ENCODE results near the gene METRN.

METRN gene

DNA sequence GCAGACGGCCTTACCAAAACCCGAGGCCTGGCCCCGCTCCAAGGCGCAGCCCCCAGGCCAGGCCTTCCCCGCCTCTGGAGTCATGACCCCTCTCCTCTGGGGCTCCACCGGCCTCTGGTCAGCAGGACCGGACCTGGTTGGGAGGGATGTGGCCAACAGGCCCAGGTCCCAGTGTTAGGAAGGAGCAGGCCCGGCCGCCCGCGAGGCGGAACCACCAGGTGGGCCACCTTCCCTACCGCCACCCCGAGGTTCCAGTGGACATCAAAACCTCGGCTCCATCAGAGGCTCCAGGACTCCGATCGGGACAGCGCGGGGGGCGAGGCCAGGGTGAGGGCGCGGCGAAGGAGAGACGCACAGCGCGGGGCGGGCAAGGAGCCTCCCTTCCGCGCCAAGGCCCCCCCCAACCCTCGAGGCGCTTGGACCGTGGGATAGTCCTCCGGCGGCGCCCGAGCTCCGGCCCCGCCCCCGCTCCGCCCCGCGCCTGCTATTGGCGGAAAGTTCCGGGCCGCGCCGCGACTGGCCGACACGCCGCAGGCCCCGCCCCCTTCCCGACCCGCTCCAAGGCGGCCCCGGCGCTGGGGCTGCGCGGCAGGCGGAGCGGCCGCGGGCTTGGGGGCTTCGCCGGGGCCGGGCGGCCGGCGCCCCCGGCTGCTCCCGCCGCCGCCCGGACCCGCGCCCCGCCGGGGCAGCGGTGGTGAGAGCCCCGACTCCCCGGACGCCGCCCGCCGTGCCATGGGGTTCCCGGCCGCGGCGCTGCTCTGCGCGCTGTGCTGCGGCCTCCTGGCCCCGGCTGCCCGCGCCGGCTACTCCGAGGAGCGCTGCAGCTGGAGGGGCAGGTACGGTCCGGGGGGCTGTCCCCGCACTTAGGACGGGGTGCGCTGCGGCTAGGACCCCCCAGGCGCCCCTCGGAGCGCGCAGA lies at the start of gene METRN:
Gene METRN, plus strand, starts transcription at position 561 of the 919 bp plus-strand sequence. Its CDS starts 172 bp downstream, at position 733.
- peak; percentile 79 for DNase-seq

DNA sequence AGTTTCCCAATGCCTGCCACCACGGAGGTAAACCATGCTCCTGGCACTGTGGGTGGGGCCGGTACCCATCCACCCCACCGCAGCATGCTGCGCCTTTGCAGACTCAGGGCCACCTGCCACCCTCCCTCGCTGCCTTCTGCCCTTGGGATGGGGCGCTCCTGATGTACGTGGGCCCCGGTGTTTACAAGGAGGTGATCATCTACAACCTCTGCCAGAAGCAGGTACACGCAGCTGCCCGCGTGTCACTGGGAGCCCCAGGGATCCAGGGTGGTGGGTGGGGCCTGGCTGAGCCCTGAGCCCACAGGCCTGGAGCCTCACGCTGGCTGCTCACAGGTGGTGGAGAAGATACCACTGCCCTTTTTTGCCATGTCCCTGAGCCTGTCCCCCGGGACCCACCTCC lies 48.3 kb upstream of the METRN start:
- no peak for DNase-seq

DNA sequence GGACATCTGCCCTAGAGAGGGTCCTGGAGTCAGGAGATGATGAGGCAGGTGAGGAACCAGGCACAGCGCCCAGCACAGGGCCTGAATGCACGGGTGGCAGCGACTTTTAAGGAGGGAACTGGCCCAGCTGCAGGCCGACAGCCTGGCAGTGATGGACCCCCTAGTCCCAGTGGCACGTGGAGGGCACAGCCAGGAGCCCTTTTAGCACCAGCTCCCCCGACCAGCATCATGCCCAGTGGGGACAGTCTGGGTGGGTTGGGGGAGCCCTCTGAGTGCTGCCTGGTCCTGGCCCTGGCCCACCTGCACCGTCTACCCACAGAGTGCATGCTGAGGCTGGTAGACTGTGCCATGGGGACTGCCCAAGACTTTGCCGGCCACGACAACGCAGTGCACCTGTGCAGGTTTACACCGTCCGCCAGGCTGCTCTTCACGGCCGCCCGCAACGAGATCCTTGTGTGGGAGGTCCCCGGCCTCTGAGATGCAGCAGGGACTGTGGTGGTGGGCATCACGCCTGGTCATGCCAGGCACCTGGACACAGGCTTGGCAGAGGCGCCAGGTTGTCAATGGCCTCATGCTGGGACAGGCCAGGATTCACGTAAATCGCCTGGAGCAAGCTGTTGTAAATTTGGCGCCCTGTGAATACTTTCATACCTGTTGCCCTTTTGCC lies 47.7 kb upstream of the METRN start:
- DNase-seq, result no peak

DNA sequence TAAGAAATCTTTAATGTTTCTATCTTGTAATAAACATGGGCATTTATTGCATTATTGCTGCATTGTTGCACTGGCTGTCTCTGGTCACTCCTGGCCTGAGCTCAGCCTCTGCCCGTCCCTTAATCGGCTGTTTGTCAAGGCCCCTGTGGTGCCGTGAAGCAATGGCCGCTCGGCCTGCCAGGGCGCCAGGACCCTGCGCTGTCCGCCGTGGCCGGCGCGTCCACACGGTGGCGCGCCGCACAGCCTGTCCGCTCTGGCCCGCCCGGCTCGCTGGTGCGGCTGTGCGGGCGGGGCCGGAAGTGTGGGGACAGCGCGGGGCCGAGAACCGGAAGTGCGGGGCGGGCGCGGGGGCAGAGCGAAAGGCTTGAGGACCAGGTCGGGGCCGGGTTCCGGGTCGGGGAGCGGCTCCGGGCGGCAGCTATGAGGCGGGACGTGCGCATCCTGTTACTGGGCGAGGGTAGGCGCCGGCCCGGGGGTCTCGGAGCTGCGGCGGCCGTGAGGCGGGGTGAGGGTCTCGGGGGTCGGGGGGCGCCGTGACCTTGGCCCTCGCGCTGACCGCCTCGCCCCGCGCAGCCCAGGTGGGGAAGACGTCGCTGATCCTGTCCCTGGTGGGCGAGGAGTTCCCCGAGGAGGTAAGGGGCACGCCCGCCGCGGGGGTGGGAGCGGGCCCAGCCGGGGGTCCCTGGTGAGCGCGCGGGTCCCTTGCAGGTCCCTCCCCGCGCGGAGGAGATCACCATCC lies 47.0 kb upstream of the METRN start, which contains the start of gene RHOT2:
Gene RHOT2, plus strand, starts transcription at position 353 of the 739 bp plus-strand sequence. Its CDS starts 68 bp downstream, at position 421.
- DNase-seq, result peak; percentile 86

DNA sequence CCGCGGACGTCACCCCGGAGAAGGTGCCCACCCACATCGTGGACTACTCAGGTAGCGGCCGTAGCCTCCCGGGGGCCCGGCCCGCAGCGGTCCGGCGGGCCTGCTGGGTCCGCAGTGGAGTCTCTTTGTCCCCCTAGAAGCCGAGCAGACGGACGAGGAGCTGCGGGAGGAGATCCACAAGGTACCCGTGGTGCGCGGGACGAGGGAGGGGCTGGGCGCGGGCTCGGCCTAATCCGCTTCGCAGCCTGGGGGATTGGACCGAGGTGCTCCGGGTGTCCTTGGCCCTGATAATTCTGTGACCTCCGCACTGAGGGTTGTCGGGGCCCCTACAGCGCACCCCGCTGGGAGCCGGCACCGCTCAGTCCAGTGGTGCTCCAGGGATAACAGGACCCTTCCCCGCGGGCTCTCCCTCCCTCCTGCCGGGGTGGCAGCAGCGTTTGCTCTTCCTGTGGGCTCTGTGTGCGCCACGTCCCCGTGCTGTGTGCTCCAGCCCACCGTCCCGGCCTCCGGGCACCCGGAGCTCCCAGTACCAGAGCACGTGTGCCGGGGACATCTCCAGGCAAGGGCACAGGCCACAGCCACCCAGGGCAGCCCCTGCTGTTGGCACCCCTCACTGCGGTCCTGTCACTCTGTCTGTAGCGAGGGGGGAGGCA lies 46.3 kb upstream of the METRN start:
- DNase-seq, result no peak

DNA sequence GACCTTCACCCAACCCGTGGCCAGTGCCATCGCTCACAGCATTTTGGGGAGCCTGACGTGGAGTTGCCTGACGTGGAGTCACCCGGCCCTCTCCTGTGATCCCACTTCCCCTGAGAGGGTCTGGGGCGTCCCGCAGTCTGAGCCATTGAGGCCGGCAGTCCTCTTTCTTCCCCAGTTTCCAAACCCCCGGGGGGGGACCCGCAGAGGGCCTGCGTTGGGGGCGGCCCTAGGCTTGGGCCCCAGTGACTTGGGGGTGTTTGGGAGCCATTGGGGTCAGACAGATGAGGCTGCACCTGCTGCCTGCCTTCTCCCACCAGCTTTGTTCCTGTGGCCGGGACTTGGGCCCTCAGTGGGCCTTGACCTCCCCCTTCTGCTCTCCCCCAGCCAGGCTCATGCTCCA lies 45.3 kb upstream of the METRN start:
- no peak for DNase-seq

DNA sequence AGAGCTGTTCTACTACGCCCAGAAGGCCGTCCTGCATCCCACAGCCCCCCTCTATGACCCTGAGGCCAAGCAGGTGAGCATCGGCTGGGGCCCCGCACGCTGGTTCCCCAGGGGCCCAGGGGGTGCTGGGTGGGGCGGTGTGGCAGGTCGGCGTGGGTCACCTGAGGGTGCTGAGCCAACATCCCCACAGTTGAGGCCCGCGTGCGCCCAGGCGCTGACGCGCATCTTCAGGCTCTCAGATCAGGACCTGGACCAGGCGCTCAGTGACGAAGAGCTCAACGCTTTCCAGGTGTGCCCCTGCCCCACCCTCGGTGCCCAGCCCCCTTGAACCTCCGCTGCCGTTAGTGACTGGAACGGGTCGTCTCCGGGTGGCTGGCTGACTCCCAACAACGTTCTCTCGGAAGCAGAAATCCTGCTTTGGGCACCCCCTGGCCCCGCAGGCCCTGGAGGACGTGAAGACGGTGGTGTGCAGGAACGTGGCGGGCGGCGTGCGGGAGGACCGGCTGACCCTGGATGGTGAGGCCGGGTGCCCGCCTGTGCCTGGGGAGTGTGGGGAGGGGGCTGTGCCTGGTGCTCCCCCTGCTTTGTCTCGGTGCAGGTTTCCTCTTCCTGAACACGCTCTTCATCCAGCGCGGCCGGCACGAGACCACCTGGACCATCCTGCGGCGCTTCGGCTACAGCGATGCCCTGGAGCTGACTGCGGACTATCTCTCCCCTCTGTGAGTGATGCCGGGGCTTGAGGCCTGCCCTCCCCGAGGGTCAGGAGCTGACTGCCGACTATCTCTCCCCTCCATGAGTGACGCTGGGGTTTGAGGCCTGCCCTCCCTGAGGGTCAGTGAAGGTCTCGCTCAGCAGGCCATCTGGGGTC lies 44.2 kb upstream of the METRN start:
- DNase-seq, result no peak

DNA sequence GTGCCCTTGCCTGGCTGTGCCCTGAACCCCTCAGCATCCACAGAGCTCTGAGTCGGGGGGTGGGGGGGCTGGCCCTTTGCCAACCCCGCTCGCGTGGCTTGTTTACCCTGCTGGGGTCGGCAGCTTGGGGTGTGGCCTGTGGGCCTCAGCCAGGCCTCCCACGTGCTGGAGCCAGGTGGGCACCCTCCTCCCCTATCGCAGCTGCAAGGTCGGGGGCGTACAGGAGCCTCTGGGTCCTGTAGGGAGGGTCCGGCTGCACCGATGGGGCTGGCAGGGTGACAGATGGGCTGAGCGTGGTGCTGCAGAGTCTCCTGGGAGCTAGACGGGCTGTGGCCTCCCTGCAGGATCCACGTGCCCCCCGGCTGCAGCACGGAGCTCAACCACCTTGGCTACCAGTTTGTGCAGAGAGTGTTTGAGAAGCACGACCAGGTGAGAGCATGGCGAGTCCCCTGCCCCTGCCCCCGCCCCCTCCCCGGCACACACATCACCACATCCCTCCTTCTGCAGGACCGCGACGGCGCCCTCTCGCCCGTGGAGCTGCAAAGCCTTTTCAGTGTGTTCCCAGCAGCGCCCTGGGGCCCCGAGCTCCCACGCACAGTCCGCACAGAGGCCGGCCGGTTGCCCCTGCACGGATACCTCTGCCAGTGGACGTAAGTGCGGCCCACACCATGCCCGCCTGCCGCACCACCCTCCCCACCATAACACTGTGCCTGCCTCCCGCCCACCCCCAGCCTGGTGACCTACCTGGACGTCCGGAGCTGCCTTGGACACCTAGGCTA lies 43.4 kb upstream of the METRN start:
- no peak for DNase-seq

DNA sequence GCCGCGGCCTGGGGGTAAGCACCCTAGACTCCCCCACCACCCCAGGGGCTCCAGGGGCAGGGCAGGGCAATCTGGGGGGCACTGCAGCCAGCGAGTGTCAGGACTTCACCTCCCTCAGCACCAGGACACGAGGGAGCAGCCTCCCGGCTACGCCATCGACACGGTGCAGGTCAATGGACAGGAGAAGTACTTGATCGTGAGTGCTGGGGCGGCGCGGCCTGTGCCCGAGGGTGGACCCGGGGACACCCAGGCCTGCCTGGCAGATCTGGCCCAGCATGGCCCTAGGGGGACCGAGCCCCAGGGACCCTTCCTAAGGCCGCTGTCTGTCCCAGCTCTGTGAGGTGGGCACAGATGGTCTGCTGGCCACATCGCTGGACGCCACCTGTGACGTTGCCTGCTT lies 42.5 kb upstream of the METRN start:
- no peak for DNase-seq

DNA sequence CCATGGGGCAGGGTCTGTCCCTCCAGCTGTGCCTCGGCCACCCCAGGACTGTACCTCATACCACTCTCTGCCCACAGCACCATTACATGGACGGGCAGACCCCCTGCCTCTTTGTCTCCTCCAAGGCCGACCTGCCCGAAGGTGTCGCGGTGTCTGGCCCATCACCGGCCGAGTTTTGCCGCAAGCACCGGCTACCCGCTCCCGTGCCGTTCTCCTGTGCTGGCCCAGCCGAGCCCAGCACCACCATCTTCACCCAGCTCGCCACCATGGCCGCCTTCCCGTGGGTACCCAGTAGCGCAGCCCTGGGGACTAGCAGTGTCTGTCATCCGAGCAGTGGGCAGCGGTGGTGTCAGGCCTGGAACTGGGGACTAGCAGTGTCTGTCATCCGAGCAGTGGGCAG lies 42.1 kb upstream of the METRN start:
- no peak for DNase-seq

DNA sequence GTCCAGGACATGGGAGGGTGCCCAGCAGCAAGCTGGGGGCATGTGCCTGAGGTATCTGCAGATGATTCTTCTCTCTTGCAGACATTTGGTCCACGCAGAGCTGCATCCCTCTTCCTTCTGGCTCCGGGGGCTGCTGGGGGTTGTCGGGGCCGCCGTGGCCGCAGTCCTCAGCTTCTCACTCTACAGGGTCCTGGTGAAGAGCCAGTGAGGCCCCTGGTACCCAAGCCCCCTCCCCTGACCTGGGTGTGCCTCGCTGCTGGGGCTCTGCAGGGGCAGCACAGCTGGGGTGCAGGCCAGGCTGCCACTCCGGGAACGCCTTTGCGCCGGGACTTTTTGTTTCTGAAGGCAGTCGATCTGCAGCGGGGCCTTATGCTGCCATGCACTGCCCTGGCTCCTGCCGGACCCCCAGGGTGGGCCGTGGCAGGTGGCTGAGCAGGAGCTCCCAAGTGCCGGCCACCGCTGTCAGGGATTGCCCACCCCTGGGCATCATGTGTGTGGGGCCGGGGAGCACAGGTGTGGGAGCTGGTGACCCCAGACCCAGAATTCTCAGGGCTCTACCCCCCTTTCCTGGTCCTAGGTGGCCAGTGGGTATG lies 41.4 kb upstream of the METRN start:
- DNase-seq, result no peak

DNA sequence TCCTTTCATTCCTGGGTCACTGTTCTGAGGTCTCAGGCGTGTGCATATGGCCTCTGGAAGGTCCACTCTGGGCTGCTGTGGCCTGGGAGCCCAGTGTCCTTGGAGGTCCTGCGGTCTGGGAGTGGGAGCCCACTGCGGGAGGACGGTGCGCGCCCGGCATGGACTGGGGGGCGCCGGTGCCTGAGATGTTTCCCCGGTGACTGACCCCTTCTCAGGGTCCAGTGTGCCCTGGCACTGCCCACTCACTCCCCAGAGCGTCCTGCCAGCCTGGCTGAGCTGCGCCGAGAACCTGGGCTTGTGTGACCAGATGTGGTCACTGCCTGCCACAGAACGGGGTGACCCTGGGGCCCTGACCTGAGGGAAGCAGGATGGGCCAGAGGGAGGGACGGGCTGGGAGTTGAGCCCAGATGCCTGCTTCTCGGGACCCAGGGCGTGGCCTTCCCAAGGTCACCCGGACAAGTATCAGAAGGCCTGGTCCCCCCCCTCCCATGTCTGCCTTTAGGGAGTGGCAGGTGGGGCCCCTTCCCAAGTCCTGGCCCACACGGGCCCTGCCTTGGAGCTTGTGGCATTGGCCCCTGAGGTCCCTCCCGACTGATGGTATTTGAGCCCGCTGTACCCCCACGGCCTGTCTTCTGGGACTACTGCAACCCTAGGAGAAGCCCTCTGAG lies 40.6 kb upstream of the METRN start:
- no peak for DNase-seq

DNA sequence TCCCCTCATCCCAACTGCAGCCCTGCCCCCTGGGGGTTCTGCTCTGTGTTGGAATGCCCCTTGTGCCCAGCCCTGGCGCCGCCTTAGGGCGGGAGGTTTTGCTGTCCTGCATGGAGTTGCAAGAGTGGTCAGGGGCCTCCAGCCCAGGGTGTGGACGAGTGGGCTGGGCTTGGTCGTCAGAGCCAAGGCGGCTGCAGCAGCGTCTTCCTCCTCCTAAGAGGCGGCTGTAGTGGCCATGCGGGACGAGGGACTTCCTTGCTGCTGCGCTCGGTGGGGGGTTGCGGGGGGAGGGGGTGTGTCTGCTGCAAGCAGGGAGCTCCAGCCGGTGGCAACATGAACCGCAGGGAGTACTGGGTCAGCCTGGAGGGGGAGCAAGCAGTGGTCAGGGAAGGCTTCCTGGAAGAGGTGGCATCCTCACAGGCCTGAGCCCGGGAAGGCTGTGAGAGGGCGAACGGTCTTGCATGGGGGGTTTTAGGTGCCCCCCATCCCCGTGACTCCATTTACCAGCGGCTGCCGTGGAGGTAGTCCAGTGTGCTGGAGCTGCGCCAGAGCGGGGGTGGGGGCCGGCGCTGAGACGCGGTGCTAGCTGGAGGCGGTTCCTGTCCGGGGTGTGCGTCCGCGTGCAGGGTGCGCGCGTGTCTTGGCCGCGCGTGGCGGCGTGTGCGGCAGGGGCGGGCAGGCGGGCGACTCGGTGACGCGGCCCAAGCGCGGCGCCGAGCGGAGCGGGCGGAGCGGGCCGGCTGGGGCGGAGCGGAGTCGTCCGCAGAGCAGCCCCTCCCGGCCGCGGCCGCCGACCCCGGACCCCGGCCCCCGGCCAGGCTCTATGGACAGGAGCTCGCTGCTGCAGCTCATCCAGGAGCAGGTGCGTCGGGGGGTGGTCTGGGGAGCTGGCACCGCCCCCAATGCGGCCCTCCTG lies 39.7 kb upstream of the METRN start, which contains the start of gene RHBDL1:
Gene RHBDL1, plus strand, starts transcription at position 704 of the 916 bp plus-strand sequence. Its CDS starts 120 bp downstream, at position 824.
- DNase-seq, result no peak

DNA sequence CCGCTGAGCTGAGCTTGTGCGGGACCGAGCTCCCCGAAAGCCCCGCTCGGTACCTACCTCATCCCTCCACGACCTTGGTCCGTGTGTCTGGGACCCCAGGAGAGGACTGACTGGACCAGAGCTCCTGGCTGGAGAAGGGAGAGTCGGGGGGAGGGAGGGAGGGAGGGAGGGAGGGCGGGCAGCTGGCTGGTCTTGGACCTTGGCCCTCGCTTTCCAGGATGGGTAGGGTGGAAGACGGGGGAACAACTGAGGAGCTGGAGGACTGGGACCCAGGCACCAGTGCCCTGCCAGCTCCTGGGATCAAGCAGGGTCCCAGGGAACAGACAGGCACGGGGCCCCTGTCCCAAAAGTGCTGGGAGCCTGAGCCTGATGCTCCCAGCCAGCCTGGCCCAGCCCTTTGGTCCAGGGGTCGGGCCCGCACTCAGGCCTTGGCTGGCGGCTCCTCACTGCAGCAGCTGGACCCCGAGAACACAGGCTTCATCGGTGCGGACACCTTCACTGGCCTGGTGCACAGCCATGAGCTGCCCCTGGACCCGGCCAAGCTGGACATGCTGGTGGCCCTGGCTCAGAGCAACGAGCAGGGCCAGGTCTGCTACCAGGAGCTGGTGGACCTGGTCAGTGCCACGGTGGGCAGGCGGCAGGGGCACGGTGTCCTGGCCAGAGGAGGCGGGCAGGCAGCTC lies 38.9 kb upstream of the METRN start:
- no peak for DNase-seq

DNA sequence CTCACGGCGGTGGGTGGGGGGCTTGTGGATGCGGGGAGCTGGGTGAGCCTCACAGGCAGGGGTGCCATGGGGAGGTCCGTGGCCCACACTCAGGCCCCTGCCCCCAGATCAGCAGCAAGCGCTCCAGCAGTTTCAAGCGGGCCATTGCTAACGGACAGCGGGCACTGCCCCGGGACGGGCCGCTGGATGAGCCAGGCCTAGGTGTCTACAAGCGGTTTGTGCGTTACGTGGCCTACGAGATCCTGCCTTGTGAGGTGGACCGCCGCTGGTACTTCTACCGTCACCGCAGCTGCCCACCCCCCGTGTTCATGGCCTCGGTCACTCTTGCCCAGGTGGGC lies 38.4 kb upstream of the METRN start:
- no peak for DNase-seq

DNA sequence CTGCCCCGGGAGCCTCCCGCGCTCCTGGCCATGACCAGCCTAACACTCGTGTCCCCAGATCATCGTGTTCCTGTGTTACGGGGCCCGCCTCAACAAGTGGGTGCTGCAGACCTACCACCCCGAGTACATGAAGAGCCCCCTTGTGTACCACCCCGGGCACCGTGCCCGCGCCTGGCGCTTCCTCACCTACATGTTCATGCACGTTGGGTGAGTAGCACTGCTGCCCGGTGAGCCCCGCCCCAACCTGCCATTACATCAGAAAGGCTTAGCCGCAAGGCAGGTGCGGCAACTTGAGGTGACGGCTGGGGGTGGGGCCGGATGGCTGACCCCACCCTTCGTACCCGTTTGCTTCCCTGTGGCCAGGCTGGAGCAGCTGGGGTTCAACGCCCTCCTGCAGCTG lies 38.0 kb upstream of the METRN start:
- no peak for DNase-seq

DNA sequence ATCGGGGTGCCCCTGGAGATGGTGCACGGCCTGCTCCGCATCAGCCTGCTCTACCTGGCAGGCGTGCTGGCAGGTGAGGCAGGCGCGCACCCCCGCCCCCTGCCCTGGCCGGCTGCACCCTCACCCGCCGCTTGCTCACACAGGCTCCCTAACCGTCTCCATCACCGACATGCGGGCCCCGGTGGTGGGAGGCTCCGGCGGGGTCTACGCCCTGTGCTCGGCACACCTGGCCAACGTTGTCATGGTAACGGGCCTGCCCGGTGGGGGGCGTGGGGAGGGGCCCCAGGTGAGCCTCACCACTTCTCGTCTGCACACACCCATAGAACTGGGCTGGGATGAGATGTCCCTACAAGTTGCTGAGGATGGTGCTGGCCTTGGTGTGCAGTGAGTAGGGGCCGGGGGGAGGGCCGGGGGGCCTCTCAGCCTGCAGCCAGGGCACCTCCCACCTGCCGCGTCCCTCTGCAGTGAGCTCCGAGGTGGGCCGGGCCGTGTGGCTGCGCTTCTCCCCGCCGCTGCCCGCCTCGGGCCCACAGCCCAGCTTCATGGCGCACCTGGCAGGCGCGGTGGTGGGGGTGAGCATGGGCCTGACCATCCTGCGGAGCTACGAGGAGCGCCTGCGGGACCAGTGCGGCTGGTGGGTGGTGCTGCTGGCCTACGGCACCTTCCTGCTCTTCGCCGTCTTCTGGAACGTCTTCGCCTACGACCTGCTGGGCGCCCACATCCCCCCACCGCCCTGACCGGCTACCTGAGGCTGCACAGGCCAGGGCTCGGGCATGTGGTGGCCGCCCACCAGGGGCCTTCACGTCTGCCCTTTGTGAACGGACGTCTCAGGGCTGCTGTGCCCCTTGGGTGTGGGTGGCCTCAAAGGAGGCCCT lies 37.4 kb upstream of the METRN start:
- no peak for DNase-seq

All from activated CD4-positive, alpha-beta T cell treated with anti-CD3 and anti-CD28 coated beads for 1 hour (primary cell).